Panc1 (cell line): ENCODE measurements around the gene SLC30A1. TPM values are rescaled to one million over a fixed set of nuclear protein-coding genes. Genes with fewer than 3 reads are reported as not detected.

ENCODE experiments used
- ATAC-seq: fragments of 200-7000 bp; cut with Tn5 transposase; 2 replicates; pipeline ENCODE4 v1.9.1; 2020; ENCODE audit warnings: mild to moderate bottlenecking, moderate library complexity
- BruUV-seq: library from RNA; stranded (reverse); fragments of 400-500 nt; replicated peaks from 2 replicates; lab custom pipeline; 2021; lab: Mats Ljungman, UMichigan
- CTCF ChIA-PET: fragments of 300-600 bp; sonication (Branson Sonifier 250); formaldehyde crosslinking; loops from one replicate; lab custom pipeline; 2022; ENCODE audit warnings: antibody characterized with exemption; lab: Charles Lee
- POLR2A ChIA-PET: fragments of 300-600 bp; sonication (Branson Sonifier 250); formaldehyde crosslinking; loops from one replicate; lab custom pipeline; 2022; ENCODE audit warnings: antibody characterized with exemption; lab: Charles Lee
- DNase-seq: peaks from one replicate; pipeline ENCODE4 v3.0.0-alpha.2; 2010; ENCODE audit warnings: low read depth, low spot score
- H3K27ac ChIP-seq: 2 replicates; pipeline ENCODE4 v1.5.1; 2011; ENCODE audit warnings: mild to moderate bottlenecking, low read length, inconsistent platforms
- H3K27me3 ChIP-seq: fragments of 200-500 bp; sonication (Bioruptor generic); 2 replicates; pipeline ENCODE4 v1.6.0; 2014; ENCODE audit warnings: low read length, inconsistent platforms; ENCODE audit not compliant: control insufficient read depth, insufficient read depth
- H3K36me3 ChIP-seq: fragments of 200-500 bp; sonication (Bioruptor generic); 2 replicates; pipeline ENCODE4 v1.5.1; 2014; ENCODE audit warnings: inconsistent platforms, mild to moderate bottlenecking, low read length, moderate library complexity; ENCODE audit not compliant: control insufficient read depth, insufficient read depth
- H3K4me1 ChIP-seq: 2 replicates; pipeline ENCODE4 v1.5.1; 2011; ENCODE audit warnings: inconsistent platforms, mild to moderate bottlenecking, low read length, moderate library complexity; ENCODE audit not compliant: control insufficient read depth, insufficient read depth
- H3K4me3 ChIP-seq, 2 experiments: 2 replicates each; pipeline ENCODE4 v1.5.1; 2011 to 2012; ENCODE audit warnings: low read depth in 2 of 2, low read length in 2 of 2, mild to moderate bottlenecking in 2 of 2, inconsistent platforms in 1 of 2, moderate library complexity in 1 of 2
- H3K9me3 ChIP-seq: fragments of 200-500 bp; sonication (Bioruptor generic); 2 replicates; pipeline ENCODE4 v1.5.1; 2014; ENCODE audit warnings: low read depth, mild to moderate bottlenecking, inconsistent platforms, low read length, moderate library complexity; ENCODE audit not compliant: control insufficient read depth, insufficient read depth
- CTCF ChIP-seq: fragments of 450-650 bp; IDR thresholded peaks from 2 replicates; pipeline ENCODE4 v1.5.1; 2017; ENCODE audit warnings: mild to moderate bottlenecking
- POLR2AphosphoS5 ChIP-seq: IDR thresholded peaks from 2 replicates; pipeline ENCODE4 v1.6.1; 2012; ENCODE audit warnings: mild to moderate bottlenecking, low read depth, low read length, moderate library complexity
- REST ChIP-seq, 2 experiments: IDR thresholded peaks; 2 replicates each; pipeline ENCODE4 v1.6.1; 2011 to 2012; ENCODE audit warnings: low read depth in 2 of 2, control low read depth in 1 of 2, low read length in 1 of 2, mild to moderate bottlenecking in 1 of 2, moderate library complexity in 1 of 2; ENCODE audit not compliant: insufficient read depth in 1 of 2
- SIN3A ChIP-seq: IDR thresholded peaks from 2 replicates; pipeline ENCODE4 v1.6.1; 2012; ENCODE audit warnings: low read depth, mild to moderate bottlenecking, low read length, moderate library complexity, borderline replicate concordance; ENCODE audit not compliant: insufficient read depth
- TCF7L2 ChIP-seq: IDR thresholded peaks from 2 replicates; pipeline ENCODE4 v1.6.1; 2011; ENCODE audit warnings: mild to moderate bottlenecking, low read depth, low read length, inconsistent platforms
- in situ Hi-C: cut with HindIII; loops from 2 replicates; pipeline ENCODE4 v1.10.0; 2016; ENCODE audit warnings: low sequenced_read_pairs, low pct_unique_long_range_greater_than_20kb
- intact Hi-C: fragments of 100-400 bp; cut with micrococcal nuclease; formaldehyde crosslinking; loops from one replicate; pipeline ENCODE4 v1.10.0; 2022; ENCODE audit not compliant: unreplicated experiment
- total RNA-seq: library from RNA; stranded (reverse); gene quantifications from one replicate; pipeline ENCODE4 v1.2.1, GENCODE V29; 2021; ENCODE audit not compliant: unreplicated experiment

Gene SLC30A1
- total RNA-seq, 1 experiment from 2014 or later, result 34.5 TPM

GRCh38 chr1:211553549-211553948 is 25.4 kb downstream of the SLC30A1 start:
- no peaks in the 10 kb centered on the region for H3K9me3 ChIP-seq
- no peak overlapping the region for H3K27ac ChIP-seq
- intact Hi-C loops, result no loop called here
- H3K36me3 ChIP-seq, result no peaks in the 10 kb centered on the region
- no peaks in the 10 kb centered on the region for H3K4me1 ChIP-seq
- BruUV-seq, result no TSS peak
- ChIA-PET CTCF (no interaction called here), POLR2A (no interaction called here)
- H3K27me3 ChIP-seq, result no peaks in the 10 kb centered on the region
- no peak overlapping the region for H3K4me3 ChIP-seq
- ATAC-seq (no peak), DNase-seq (no peak)
- no peak for TF ChIP-seq POLR2AphosphoS5
- TF ChIP-seq CTCF, result no peak
- no peak for TF ChIP-seq REST (IDR thresholded peaks at IDR 0.05; ENCODE audit: insufficient read depth in 1 of 2, low read depth in 2 of 2, low read length in 1 of 2)
- TF ChIP-seq TCF7L2, result no peak
- no peak for TF ChIP-seq SIN3A
- in situ Hi-C loops, result no loop called here

GRCh38 chr1:211551638-211552460 is 27.1 kb downstream of the SLC30A1 start:
- H3K27me3 ChIP-seq, result no peaks in the 10 kb centered on the region
- no peak overlapping the region for H3K27ac ChIP-seq
- in situ Hi-C loops, result no loop called here
- intact Hi-C loops, result no loop called here
- no peaks in the 10 kb centered on the region for H3K36me3 ChIP-seq
- no peaks in the 10 kb centered on the region for H3K4me1 ChIP-seq
- TF ChIP-seq TCF7L2 (no peak), POLR2AphosphoS5 (no peak)
- no TSS peak for BruUV-seq
- ATAC-seq (no peak), DNase-seq (no peak)
- no peak overlapping the region for H3K4me3 ChIP-seq
- POLR2A ChIA-PET, result no interaction called here
- H3K9me3 ChIP-seq, result no peaks in the 10 kb centered on the region
- CTCF ChIA-PET, result no interaction called here

DNA sequence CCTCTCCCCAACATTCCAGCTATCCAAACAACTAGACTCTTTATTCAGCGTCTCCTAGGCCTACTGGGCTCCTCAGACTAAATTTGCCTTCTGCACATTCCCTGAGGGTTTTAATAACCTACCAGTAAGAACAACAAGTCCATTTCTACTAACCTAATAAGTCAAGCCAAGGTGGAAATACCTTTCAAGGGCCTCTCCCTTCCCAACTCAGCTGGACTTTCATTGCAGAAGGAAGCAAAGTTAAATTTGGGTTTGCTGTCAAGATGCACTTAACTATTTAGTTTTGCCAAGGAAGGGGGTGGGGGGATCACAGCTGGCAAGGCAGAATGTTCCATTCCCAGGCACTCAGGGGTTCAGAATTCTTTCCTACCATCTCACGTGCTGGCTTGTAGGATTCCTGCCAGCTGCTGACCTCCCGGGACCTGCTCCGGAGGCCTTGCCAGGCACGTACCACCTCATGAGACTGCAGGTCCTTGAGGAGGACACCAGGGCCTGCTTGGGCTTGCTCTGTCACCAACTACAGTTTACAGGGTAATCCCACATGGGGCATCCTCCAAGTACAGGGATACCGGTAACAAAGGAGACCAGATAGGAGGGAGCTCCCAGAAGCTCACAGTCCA is 29.8 kb downstream of the SLC30A1 start:
- ChIA-PET POLR2A (no interaction called here), CTCF (no interaction called here)
- ATAC-seq (no peak), DNase-seq (no peak)
- TF ChIP-seq SIN3A (no peak), POLR2AphosphoS5 (no peak), CTCF (no peak), TCF7L2 (no peak), REST (IDR thresholded peaks at IDR 0.05; ENCODE audit: insufficient read depth in 1 of 2, low read depth in 2 of 2, low read length in 1 of 2) (no peak)
- Histone ChIP-seq H3K36me3 (no peaks in the 10 kb centered on the region), H3K4me3 (no peak overlapping the region), H3K9me3 (no peaks in the 10 kb centered on the region), H3K27ac (no peak overlapping the region), H3K4me1 (no peaks in the 10 kb centered on the region), H3K27me3 (no peaks in the 10 kb centered on the region)
- in situ Hi-C loops, result no loop called here
- intact Hi-C loops, result no loop called here
- no TSS peak for BruUV-seq
